ENCODE results near the gene GATAD2B.
"Not testable (repeated sequence)": the region's sequence is repeated elsewhere in the genome, so short reads cannot be mapped to it uniquely, and the experiment has no call there.

GATAD2B gene

GRCh38 chr1:153856763-153857162, 66.0 kb downstream of the GATAD2B start:
- no peak overlapping the region for H3K27ac ChIP-seq
- TF ChIP-seq CTCF (conservative IDR thresholded peaks at IDR 0.05): no peak

- no peak for TF ChIP-seq CTCF (conservative IDR thresholded peaks at IDR 0.05)
- no peak overlapping the region for H3K27ac ChIP-seq
Observed at GRCh38 chr1:153852170-153852569, 70.6 kb downstream of the GATAD2B start.

- no peak for TF ChIP-seq CTCF (conservative IDR thresholded peaks at IDR 0.05)
- H3K27ac ChIP-seq: peak overlapping the region; percentile 39; the same call in 1 of the 2 replicates
Observed at GRCh38 chr1:153849487-153850185, 73.1 kb downstream of the GATAD2B start.

GRCh38 chr1:153848805-153849204, 74.0 kb downstream of the GATAD2B start:
- no peak for TF ChIP-seq CTCF (conservative IDR thresholded peaks at IDR 0.05)
- peak overlapping the region; percentile 39 for H3K27ac ChIP-seq

- TF ChIP-seq CTCF (conservative IDR thresholded peaks at IDR 0.05): no peak
- no peak overlapping the region for H3K27ac ChIP-seq
Observed at GRCh38 chr1:153845158-153845557, 77.6 kb downstream of the GATAD2B start.

GRCh38 chr1:153844349-153844748, 78.4 kb downstream of the GATAD2B start:
- H3K27ac ChIP-seq: not testable (repeated sequence)

- no peak for TF ChIP-seq CTCF (conservative IDR thresholded peaks at IDR 0.05)
- no peak overlapping the region for H3K27ac ChIP-seq
Observed at GRCh38 chr1:153842006-153842471, 80.7 kb downstream of the GATAD2B start.

- no peak for TF ChIP-seq CTCF (conservative IDR thresholded peaks at IDR 0.05)
- no peak overlapping the region for H3K27ac ChIP-seq
Observed at GRCh38 chr1:153841463-153841994, 81.2 kb downstream of the GATAD2B start.

GRCh38 chr1:153840774-153841173, 82.0 kb downstream of the GATAD2B start:
- not testable (repeated sequence) for H3K27ac ChIP-seq

GRCh38 chr1:153833968-153834367, 88.8 kb downstream of the GATAD2B start:
- H3K27ac ChIP-seq: not testable (repeated sequence)

Measured in VCaP (cell line).